ENCODE measurements around the gene ITPK1. TPM values are rescaled to one million over a fixed set of nuclear protein-coding genes. Genes with fewer than 3 reads are reported as not detected.

The ITPK1 gene
- total and polyA plus RNA-seq, 2 experiments from 2014 or later = 35.9 to 101 TPM

- peaks cover 63% of the 10 kb centered on the region for H3K4me1 ChIP-seq (ENCODE audit: insufficient read depth)
- no peaks in the 10 kb centered on the region for H3K36me3 Mint-ChIP-seq (ENCODE audit: low read depth)
- ATAC-seq (peak; percentile 82), DNase-seq (ENCODE audit: low spot score) (peak; percentile 65)
- H3K9me2 ChIP-seq (ENCODE audit: insufficient read depth) = no peaks in the 10 kb centered on the region
- H3K4me3 ChIP-seq = no peak overlapping the region
- peaks cover 35% of the 10 kb centered on the region for H3K27me3 Mint-ChIP-seq (ENCODE audit: insufficient read depth, low read depth, poor library complexity)
- peaks cover 26% of the 10 kb centered on the region for H4K20me1 ChIP-seq (replicated peaks; ENCODE audit: insufficient read depth)
- 0 out of 2 replicates have a peak, but pooled peaks cover 2% of the 10 kb centered on the region for H3F3A ChIP-seq (replicated peaks; ENCODE audit: low read depth)
- peaks cover 88% of the 10 kb centered on the region for H3K79me2 ChIP-seq (replicated peaks; ENCODE audit: insufficient read depth)
- H3K4me3 Mint-ChIP-seq = peak overlapping the region; percentile 13; the same call in 1 of the 3 replicates
- peak overlapping the region; percentile 48; the same call in 1 of the 2 replicates for H3K27ac Mint-ChIP-seq
- no peaks in the 10 kb centered on the region for H3K36me3 ChIP-seq (ENCODE audit: insufficient read depth)
- H3K4me1 Mint-ChIP-seq = peaks cover 84% of the 10 kb centered on the region
- H2AFZ ChIP-seq = no peak overlapping the region
- H3K9me3 Mint-ChIP-seq = no peaks in the 10 kb centered on the region; the same call in 1 of the 3 replicates
- H3K27me3 ChIP-seq (ENCODE audit: insufficient read depth) = no peaks in the 10 kb centered on the region
- H3K27ac ChIP-seq (ENCODE audit: low read depth) = no peak overlapping the region
- TF ChIP-seq REST (IDR thresholded peaks at IDR 0.05; ENCODE audit: unreplicated experiment) (no peak), ZNF462 (CRISPR knock-in tag; IDR thresholded peaks at IDR 0.05) (no peak), EZH2phosphoT487 (IDR thresholded peaks at IDR 0.05; ENCODE audit: unreplicated experiment) (no peak), JUNB (IDR thresholded peaks at IDR 0.05; ENCODE audit: unreplicated experiment) (no peak), POLR2AphosphoS5 (IDR thresholded peaks at IDR 0.05; ENCODE audit: low read depth) (no peak), CTCF (conservative IDR thresholded peaks at IDR 0.05; ENCODE audit: low read depth in 2 of 2) (0 out of 4 replicates have a peak, but pooled peaks of 1 of the 2 experiments have one; percentile 10), ZNF331 (CRISPR knock-in tag; IDR thresholded peaks at IDR 0.05; ENCODE audit: low read depth) (no peak), ZNF114 (CRISPR knock-in tag; IDR thresholded peaks at IDR 0.05) (no peak)
- peak overlapping the region; percentile 68 for H3K4me2 ChIP-seq
These were observed 74.7 kb downstream of the ITPK1 start for GRCh38 chr14:93040982-93041381.

All from GM23338 (cell line).